ENCODE data around the gene RHOF. TPM values are rescaled to one million over a fixed set of nuclear protein-coding genes. Genes with fewer than 3 reads are reported as not detected.
"Not testable (repeated sequence)": the region's sequence is repeated elsewhere in the genome, so short reads cannot be mapped to it uniquely, and the experiment has no call there.

The RHOF gene
- total RNA-seq, 1 donor from 2014 or later: 20.9 TPM

- intact Hi-C loops (cut with DNase I): loop anchor here (5.0 to 10.0 kb wide), 2 partner anchors 170 to 228 kb away; partner anchors contain the start of genes BCL7A and ORAI1
- peak; percentile 96 for DNase-seq (ENCODE audit: low spot score)
Measured at GRCh38 chr12:121796855-121797751, 3.6 kb upstream of the RHOF start.

GRCh38 chr12:121795034-121795968 is 1.8 kb upstream of the RHOF start:
- intact Hi-C loops (cut with DNase I): loop anchor here (1.0 to 10.0 kb wide), 5 partner anchors 17 to 230 kb away; partner anchors contain the start of genes BCL7A, ORAI1 and PSMD9
- DNase-seq (ENCODE audit: low spot score): peak; percentile 95

GRCh38 chr12:121794534-121795033 is 1.1 kb upstream of the RHOF start:
- DNase-seq (ENCODE audit: low spot score): no peak
- intact Hi-C loops (cut with DNase I): loop anchor here (1.0 to 10.0 kb wide), 6 partner anchors 18 to 230 kb away; partner anchors contain the start of genes BCL7A, ORAI1 and PSMD9

- intact Hi-C loops (cut with DNase I): loop anchor here (1.0 to 10.0 kb wide), 4 partner anchors 17 to 231 kb away; partner anchors contain the start of genes BCL7A and PSMD9
- peak; percentile 96 for DNase-seq (ENCODE audit: low spot score)
Measured at GRCh38 chr12:121793838-121794533, 498 bp upstream of the RHOF start.

- DNase-seq (ENCODE audit: low spot score): no peak
- intact Hi-C loops (cut with DNase I): loop anchor here (10.0 kb wide), 1 partner anchor 232 kb away; the partner anchor contains the start of gene BCL7A
Measured at GRCh38 chr12:121792607-121793439, 665 bp downstream of the RHOF start.

GRCh38 chr12:121791671-121792551 is 1.6 kb downstream of the RHOF start:
- intact Hi-C loops (cut with DNase I): loop anchor here (10.0 kb wide), 1 partner anchor 233 kb away; the partner anchor contains the start of gene BCL7A
- DNase-seq (ENCODE audit: low spot score): no peak

- intact Hi-C loops (cut with DNase I): loop anchor here (10.0 kb wide), 1 partner anchor 234 kb away; the partner anchor contains the start of gene BCL7A
- DNase-seq (ENCODE audit: low spot score): not testable (repeated sequence)
Measured at GRCh38 chr12:121790785-121791184, 2.7 kb downstream of the RHOF start.

GRCh38 chr12:121789800-121790728 is 3.4 kb downstream of the RHOF start:
- peak; percentile 93 for DNase-seq (ENCODE audit: low spot score)

GRCh38 chr12:121789233-121789781 is 4.2 kb downstream of the RHOF start:
- no peak for DNase-seq (ENCODE audit: low spot score)
- intact Hi-C loops (cut with DNase I): no loop called here

More at GRCh38 chr12:121789800-121790728, 3.4 kb downstream of the RHOF start:
- intact Hi-C loops (cut with DNase I): loop anchor here (10.0 kb wide), 1 partner anchor 235 kb away; the partner anchor contains the start of gene BCL7A

- intact Hi-C loops (cut with DNase I): no loop called here
- DNase-seq (ENCODE audit: low spot score): no peak
Measured at GRCh38 chr12:121788176-121788818, 5.2 kb downstream of the RHOF start.

GRCh38 chr12:121787063-121788025 is 6.1 kb downstream of the RHOF start:
- intact Hi-C loops (cut with DNase I): no loop called here
- DNase-seq (ENCODE audit: low spot score): no peak

- intact Hi-C loops (cut with DNase I): no loop called here
- no peak for DNase-seq (ENCODE audit: low spot score)
Measured at GRCh38 chr12:121786440-121786825, 7.1 kb downstream of the RHOF start.

- intact Hi-C loops (cut with DNase I): no loop called here
- no peak for DNase-seq (ENCODE audit: low spot score)
Measured at GRCh38 chr12:121784460-121784859, 9.0 kb downstream of the RHOF start.

GRCh38 chr12:121783766-121784165 is 9.7 kb downstream of the RHOF start:
- intact Hi-C loops (cut with DNase I): no loop called here

More at GRCh38 chr12:121783766-121784165, 9.7 kb downstream of the RHOF start:
- no peak for DNase-seq (ENCODE audit: low spot score)
